Thyroid gland (tissue), 4 donors: ENCODE results near the gene MYB. TPM values are rescaled to one million over a fixed set of nuclear protein-coding genes. Genes with fewer than 3 reads are reported as not detected.
"Not testable (repeated sequence)": the region's sequence is repeated elsewhere in the genome, so short reads cannot be mapped to it uniquely, and the experiment has no call there.

ENCODE experiments used
- DNase-seq, 2 donors: peaks; one replicate each; pipeline ENCODE4 v3.0.0-alpha.2; 2019
- H3K27ac ChIP-seq, 3 donors: fragments of 200-600 bp; sonication (generic); 1 replicate in 2 of 3; 2 replicates in 1 of 3; pipeline ENCODE4 v1.5.1; 2016 to 2019; ENCODE audit warnings: mild to moderate bottlenecking in 1 of 3, moderate library complexity in 1 of 3
- H3K27me3 ChIP-seq: fragments of 200-600 bp; sonication (generic); one replicate; pipeline ENCODE4 v1.5.1; 2019
- H3K36me3 ChIP-seq, 2 donors: fragments of 200-600 bp; sonication (generic); one replicate each; pipeline ENCODE4 v1.5.1; 2016 to 2019
- H3K4me1 ChIP-seq, 2 donors: fragments of 200-600 bp; sonication (generic); one replicate each; pipeline ENCODE4 v1.5.1; 2017 to 2019
- H3K4me3 ChIP-seq, 3 donors: fragments of 200-600 bp; sonication (generic); replicated peaks in 1 of 3; 1 replicate in 2 of 3; 2 replicates in 1 of 3; pipeline ENCODE4 v1.5.1; 2016; ENCODE audit warnings: mild to moderate bottlenecking in 1 of 3
- H3K9me3 ChIP-seq: fragments of 200-600 bp; sonication (generic); one replicate; pipeline ENCODE4 v1.5.1; 2017
- POLR2A ChIP-seq, 2 donors: fragments of 450-650 bp; IDR thresholded peaks; one replicate each; pipeline ENCODE4 v1.6.1; 2017; ENCODE audit warnings: antibody characterized with exemption in 2 of 2, mild to moderate bottlenecking in 2 of 2, moderate library complexity in 1 of 2
- WGBS, 2 donors: methylation state at CpG; one replicate each; pipeline ENCODE4 v1.1.5; 2017; 5-methylcytosine and 5-hydroxymethylcytosine counted together
- intact Hi-C: fragments of 100-400 bp; cut with DNase I; formaldehyde crosslinking; loops from one replicate; pipeline ENCODE4 v1.15.1; 2023
- total RNA-seq, 4 donors: library from RNA; depleted of rRNA; stranded (reverse); fragments of >200 nt; gene quantifications; one replicate each; pipeline ENCODE4 v1.2.3, GENCODE V29; 2016
- TF ChIP-seq, protein P1 (sequence below), 6 experiments: fragments of 200-600 bp in 3 of 6; fragments of 450-650 bp in 3 of 6; sonication (generic) in 3 of 6; IDR thresholded peaks; one replicate each; pipeline ENCODE4 v1.5.1; 2016 to 2019; ENCODE audit warnings: antibody characterized with exemption in 6 of 6, mild to moderate bottlenecking in 2 of 6, inconsistent platforms in 1 of 6, moderate library complexity in 1 of 6

MYB gene
- total RNA-seq, 4 donors from 2014 or later = 0.75 TPM; not detected in 3

DNA sequence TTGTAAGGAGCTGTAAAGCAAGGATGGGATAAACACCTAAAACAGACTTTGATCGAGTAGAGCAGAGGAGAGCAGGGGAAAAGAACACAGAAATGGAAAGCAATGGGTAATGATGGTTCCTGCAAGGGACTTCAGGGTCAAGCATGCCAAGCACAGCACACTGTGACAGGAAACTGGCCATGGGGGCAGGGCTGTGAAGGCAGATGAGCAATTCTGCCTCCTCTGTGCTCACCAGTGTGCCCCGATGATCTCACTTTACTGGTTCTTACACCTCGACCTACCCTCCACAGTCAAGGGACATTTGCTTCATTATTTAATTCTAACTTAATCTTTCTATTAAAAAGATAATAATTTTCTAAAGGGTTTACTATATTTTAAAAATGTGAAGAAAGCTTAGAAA is 21.6 kb upstream of the MYB start:
- no peak for TF ChIP-seq POLR2A (IDR thresholded peaks at IDR 0.05)
- TF ChIP-seq, protein P1, sequence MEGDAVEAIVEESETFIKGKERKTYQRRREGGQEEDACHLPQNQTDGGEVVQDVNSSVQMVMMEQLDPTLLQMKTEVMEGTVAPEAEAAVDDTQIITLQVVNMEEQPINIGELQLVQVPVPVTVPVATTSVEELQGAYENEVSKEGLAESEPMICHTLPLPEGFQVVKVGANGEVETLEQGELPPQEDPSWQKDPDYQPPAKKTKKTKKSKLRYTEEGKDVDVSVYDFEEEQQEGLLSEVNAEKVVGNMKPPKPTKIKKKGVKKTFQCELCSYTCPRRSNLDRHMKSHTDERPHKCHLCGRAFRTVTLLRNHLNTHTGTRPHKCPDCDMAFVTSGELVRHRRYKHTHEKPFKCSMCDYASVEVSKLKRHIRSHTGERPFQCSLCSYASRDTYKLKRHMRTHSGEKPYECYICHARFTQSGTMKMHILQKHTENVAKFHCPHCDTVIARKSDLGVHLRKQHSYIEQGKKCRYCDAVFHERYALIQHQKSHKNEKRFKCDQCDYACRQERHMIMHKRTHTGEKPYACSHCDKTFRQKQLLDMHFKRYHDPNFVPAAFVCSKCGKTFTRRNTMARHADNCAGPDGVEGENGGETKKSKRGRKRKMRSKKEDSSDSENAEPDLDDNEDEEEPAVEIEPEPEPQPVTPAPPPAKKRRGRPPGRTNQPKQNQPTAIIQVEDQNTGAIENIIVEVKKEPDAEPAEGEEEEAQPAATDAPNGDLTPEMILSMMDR (IDR thresholded peaks at IDR 0.05) = no peak
- WGBS, 2 donors = 70 to 72% methylated on average over 3 of the region's 3 CpGs
- Histone ChIP-seq H3K36me3 (no peaks in the 10 kb centered on the region), H3K4me3 (no peak overlapping the region), H3K9me3 (no peaks in the 10 kb centered on the region), H3K27me3 (no peaks in the 10 kb centered on the region), H3K4me1 (no peaks in the 10 kb centered on the region), H3K27ac (no peak overlapping the region)
- no peak for DNase-seq
- intact Hi-C loops = no loop called here

DNA sequence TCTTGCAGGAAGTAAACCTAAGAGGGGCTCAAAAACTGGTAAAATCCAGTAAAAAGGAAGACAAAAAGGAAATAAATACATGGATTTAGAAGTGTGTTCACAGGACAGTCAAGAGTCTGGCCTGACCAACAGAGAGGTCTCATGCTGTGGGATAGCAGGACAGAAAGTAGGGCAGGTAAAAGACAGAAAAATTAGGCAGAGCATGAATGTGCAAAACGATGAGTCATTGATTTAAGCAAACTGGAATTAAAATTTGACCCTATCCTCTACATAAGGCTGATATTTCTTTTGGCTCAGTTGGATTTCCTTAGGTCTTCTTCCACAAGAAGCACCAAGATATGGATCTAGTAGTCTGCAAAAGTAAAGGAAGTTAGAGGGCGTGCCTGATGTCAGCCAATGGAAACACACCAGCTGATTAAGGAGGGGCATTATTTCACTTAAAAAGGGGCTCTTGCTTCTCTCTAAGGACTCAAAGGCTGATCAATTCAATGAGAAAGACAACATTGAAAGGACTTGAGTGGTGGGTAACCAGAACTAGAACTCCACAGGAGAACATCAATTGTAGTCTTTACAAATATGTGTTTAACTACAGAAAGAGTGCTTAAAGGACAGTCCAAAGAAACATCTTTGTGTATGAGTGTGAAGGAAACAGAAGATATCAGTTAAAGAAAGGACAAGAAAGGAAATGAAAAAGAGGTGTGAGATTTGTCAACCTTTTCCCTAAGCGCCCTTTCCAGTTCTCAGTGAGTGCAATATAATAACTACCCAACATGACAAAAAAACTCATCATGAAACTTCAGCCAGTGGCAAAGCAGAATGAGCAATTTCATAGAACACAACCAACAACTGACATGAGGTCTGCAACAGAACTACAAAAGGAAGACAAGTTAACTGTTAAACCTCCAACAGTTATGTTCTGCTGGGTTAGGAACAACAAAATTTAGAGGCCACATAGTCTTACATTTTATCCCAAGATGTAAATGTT is 19.4 kb upstream of the MYB start:
- no peaks in the 10 kb centered on the region for H3K36me3 ChIP-seq
- H3K27ac ChIP-seq = no peak overlapping the region
- H3K4me3 ChIP-seq = no peak overlapping the region
- H3K4me1 ChIP-seq = no peaks in the 10 kb centered on the region
- intact Hi-C loops = no loop called here
- H3K27me3 ChIP-seq = no peaks in the 10 kb centered on the region
- DNase-seq = no peak
- no peaks in the 10 kb centered on the region for H3K9me3 ChIP-seq
- 86 to 87% methylated on average over 3 of the region's 3 CpGs for WGBS, 2 donors
- TF ChIP-seq POLR2A (IDR thresholded peaks at IDR 0.05) = no peak
- TF ChIP-seq, protein P1 (IDR thresholded peaks at IDR 0.05) = no peak

DNA sequence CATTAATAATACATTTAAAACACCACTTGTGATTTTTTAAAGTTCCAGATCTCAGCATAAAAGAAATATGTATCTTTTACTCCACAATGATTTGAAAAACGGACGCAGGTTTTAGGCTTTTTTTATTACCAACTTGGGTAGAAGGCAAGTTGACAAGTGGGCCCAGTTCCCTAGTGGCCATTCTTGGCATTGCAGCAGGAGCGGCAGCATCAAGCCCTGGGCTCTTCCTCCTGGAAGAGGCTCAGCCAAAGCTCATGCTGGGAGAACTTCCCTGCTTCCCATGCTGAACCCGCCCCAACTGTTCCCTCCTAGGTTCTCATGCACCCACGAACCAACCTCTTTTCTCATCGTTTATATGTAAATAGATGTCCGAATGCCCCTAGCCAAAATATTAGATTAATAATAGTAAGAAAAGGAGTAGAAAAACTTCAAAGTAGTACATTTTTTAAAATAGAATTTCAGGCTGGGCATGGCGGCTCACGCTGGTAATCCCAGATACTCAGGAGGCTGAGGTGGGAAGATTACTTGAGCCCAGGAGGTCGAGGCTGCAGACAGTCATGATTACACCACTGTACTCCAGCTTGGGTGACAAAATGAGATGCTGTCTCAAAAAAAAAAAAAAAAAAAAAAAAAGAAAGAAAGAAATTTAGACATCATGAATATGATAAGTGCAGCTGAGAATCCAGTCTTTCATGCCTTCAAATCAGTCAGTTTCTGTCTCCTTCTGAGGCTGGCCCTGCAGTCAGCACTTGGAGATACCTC is 18.2 kb upstream of the MYB start:
- H3K36me3 ChIP-seq = no peaks in the 10 kb centered on the region
- WGBS, 2 donors = 38 to 41% methylated on average over 10 of the region's 10 CpGs
- H3K4me3 ChIP-seq = no peak overlapping the region
- peak; percentile 26 to 39 for DNase-seq
- no peaks in the 10 kb centered on the region for H3K27me3 ChIP-seq
- TF ChIP-seq POLR2A (IDR thresholded peaks at IDR 0.05) = no peak
- TF ChIP-seq, protein P1 (IDR thresholded peaks at IDR 0.05) = peak in 5 of 6 experiments; percentile 26 to 72 (median 39)
- H3K27ac ChIP-seq = no peak overlapping the region
- no peaks in the 10 kb centered on the region for H3K9me3 ChIP-seq
- intact Hi-C loops = no loop called here
- no peaks in the 10 kb centered on the region for H3K4me1 ChIP-seq

DNA sequence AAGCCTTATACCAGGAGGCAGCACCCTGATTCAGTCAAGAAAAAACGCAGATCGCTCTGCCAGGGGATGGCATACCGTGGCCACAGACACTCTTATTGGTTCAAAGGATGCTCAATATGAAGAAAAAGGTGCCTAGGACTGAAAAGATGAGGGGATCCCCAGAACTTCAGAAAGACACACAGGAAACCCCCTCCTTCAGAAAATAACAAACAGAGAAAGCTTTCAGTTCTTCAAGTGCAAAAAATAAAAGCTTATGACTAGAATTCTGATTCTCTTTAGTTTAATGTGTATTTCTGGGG is 17.7 kb upstream of the MYB start:
- 83 to 89% methylated on average over 3 of the region's 3 CpGs for WGBS, 2 donors
- TF ChIP-seq POLR2A (IDR thresholded peaks at IDR 0.05) = no peak
- TF ChIP-seq, protein P1 (IDR thresholded peaks at IDR 0.05) = no peak

DNA sequence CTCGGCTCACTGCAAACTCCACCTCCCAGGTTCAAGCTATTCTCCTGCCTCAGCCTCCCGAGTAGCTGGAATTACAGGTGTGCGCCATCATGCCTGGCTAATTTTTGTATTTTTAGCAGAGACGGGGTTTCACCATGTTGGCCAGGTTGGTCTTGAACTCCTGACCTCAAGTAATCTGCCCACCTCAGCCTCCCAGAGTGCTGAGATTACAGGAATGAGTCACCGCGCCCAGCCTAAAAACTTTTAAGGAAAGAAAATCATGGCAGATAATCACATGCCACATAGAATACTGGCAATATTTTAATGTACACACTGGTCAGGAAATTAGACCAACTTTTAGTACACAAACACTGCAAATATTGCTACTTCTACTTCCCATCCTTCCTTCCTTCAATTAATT is 16.7 kb upstream of the MYB start:
- H3K9me3 ChIP-seq, intact Hi-C loops, H3K36me3 ChIP-seq, H3K4me1 ChIP-seq, DNase-seq, H3K4me3 ChIP-seq, H3K27ac ChIP-seq, H3K27me3 ChIP-seq: not testable (repeated sequence)
- 85 to 88% methylated on average over 6 of the region's 6 CpGs for WGBS, 2 donors

More for the DNA sequence above, 17.7 kb upstream of the MYB start:
- H3K4me1 ChIP-seq = no peaks in the 10 kb centered on the region
- no peak for DNase-seq
- H3K4me3 ChIP-seq = no peak overlapping the region
- intact Hi-C loops = no loop called here
- H3K27ac ChIP-seq = no peak overlapping the region
- no peaks in the 10 kb centered on the region for H3K9me3 ChIP-seq
- no peaks in the 10 kb centered on the region for H3K27me3 ChIP-seq
- H3K36me3 ChIP-seq = no peaks in the 10 kb centered on the region
